OCI-LY7 (cell line): ENCODE data around the gene P2RY1.

Experiments used
- CTCF ChIP-seq: fragments of 200-600 bp; sonication (generic); conservative IDR thresholded peaks from 2 replicates; pipeline ENCODE4 v1.5.1; 2014; ENCODE audit warnings: mild to moderate bottlenecking, antibody characterized with exemption, low read length, moderate library complexity, mixed read lengths
- EZH2phosphoT487 ChIP-seq: fragments of 200-600 bp; sonication (generic); IDR thresholded peaks from 2 replicates; pipeline ENCODE4 v1.6.1; 2018; ENCODE audit warnings: low read depth, borderline replicate concordance, mild to moderate bottlenecking, mixed run types, antibody characterized with exemption, low read length, moderate library complexity, mixed read lengths

- no peak for TF ChIP-seq CTCF
- no peak for TF ChIP-seq EZH2phosphoT487
These were observed 44.1 kb upstream of the P2RY1 start for GRCh38 chr3:152790651-152791387.
